GM23338 (cell line): ENCODE measurements around the gene FCRL3.

Source experiments
- CTCF ChIP-seq, 2 experiments: fragments of 200-600 bp in 1 of 2; sonication (generic) in 1 of 2; conservative IDR thresholded peaks; 2 replicates each; pipeline versions ENCODE4 v1.5.1 to v1.6.1; 2016 to 2017; ENCODE audit warnings: antibody characterized with exemption in 2 of 2, low read depth in 2 of 2, mild to moderate bottlenecking in 2 of 2, moderate library complexity in 1 of 2
- POLR2AphosphoS5 ChIP-seq: IDR thresholded peaks from 2 replicates; pipeline ENCODE4 v1.6.1; 2016; ENCODE audit warnings: antibody characterized with exemption, low read depth
- STAT1 ChIP-seq: IDR thresholded peaks from one replicate; pipeline ENCODE4 v1.6.1; 2016; ENCODE audit warnings: antibody characterized with exemption; ENCODE audit not compliant: unreplicated experiment

- TF ChIP-seq CTCF (conservative IDR thresholded peaks at IDR 0.05; ENCODE audit: low read depth in 2 of 2) (no peak), POLR2AphosphoS5 (no peak), STAT1 (no peak)
Observed at GRCh38 chr1:157659576-157660247, 40.9 kb downstream of the FCRL3 start.
